IMR-90 (cell line): ENCODE data around the gene PARVB. TPM values are rescaled to one million over a fixed set of nuclear protein-coding genes. Genes with fewer than 3 reads are reported as not detected.

Source experiments
- polyA plus RNA-seq, 3 experiments: library from polyadenylated mRNA; depleted of rRNA; stranded (reverse); fragments of >200 nt; gene quantifications; 2 replicates each; pipeline ENCODE4 v1.2.3, GENCODE V29; 2012; ENCODE audit warnings: low replicate concordance in 1 of 3
- total RNA-seq: library from RNA; depleted of rRNA; stranded (reverse); fragments of >200 nt; gene quantifications from 2 replicates; pipeline ENCODE4 v1.2.3, GENCODE V29; 2012; rRNA removed

PARVB gene
- total and polyA plus RNA-seq, 2 of the 4 experiments (the other 2 are of a cell fraction), result 44.3 to 53.9 TPM

Other genes starting within 250 kb of the PARVB start
- 1.1 TPM in 2 replicates for gene EFCAB6, start 212.0 kb upstream of the PARVB start, total RNA-seq
- gene EFCAB6, start 212.0 kb upstream of the PARVB start, polyA plus RNA-seq (2012; rRNA removed), result 0.30 and 0.44 TPM in 2 replicates
- 1.1 TPM in 2 replicates for gene SULT4A1, start 161.8 kb upstream of the PARVB start, total RNA-seq
- 4.8 and 5.2 TPM in 2 replicates for gene SULT4A1, start 161.8 kb upstream of the PARVB start, polyA plus RNA-seq (2012; rRNA removed)
- gene PNPLA5, start 132.3 kb upstream of the PARVB start, total RNA-seq, result 0.18 TPM in 1 of 2 replicates, not detected in the other
- 0.13 and 0.44 TPM in 2 replicates for gene PNPLA5, start 132.3 kb upstream of the PARVB start, polyA plus RNA-seq (2012; rRNA removed)
- 3.3 and 3.6 TPM in 2 replicates for gene PNPLA3, start 100.5 kb upstream of the PARVB start, total RNA-seq
- gene PNPLA3, start 100.5 kb upstream of the PARVB start, polyA plus RNA-seq (2012; rRNA removed), result 7.5 and 8.4 TPM in 2 replicates
- gene SAMM50, start 68.9 kb upstream of the PARVB start, total RNA-seq, result 43.7 and 60.0 TPM in 2 replicates
- gene SAMM50, start 68.9 kb upstream of the PARVB start, polyA plus RNA-seq (2012; rRNA removed), result 37.4 and 40.6 TPM in 2 replicates
- not detected in 2 replicates for gene PARVG, start 156.6 kb downstream of the PARVB start, total RNA-seq
- not detected in 2 replicates for gene PARVG, start 156.6 kb downstream of the PARVB start, polyA plus RNA-seq (2012; rRNA removed)